OCI-LY3 (cell line): ENCODE measurements around the gene CUX1.

Source experiments
- H2AFZ ChIP-seq: fragments of 200-600, 300-600 bp; shearing (Covaris generic); 2 replicates; pipeline ENCODE4 v1.6.0; 2014; ENCODE audit warnings: antibody characterized with exemption, low read depth, low read length
- H3K27ac ChIP-seq: fragments of 200-600, 300-600 bp; sonication (generic); 2 replicates; pipeline ENCODE4 v1.5.1; 2014; ENCODE audit warnings: mild to moderate bottlenecking, low read length, moderate library complexity, mixed read lengths
- H3K27me3 ChIP-seq: fragments of 200-600, 300-600 bp; sonication (generic); 2 replicates; pipeline ENCODE4 v1.6.1; 2014; ENCODE audit warnings: low read depth, low read length, mixed read lengths
- H3K36me3 ChIP-seq: fragments of 200-600, 300-600 bp; sonication (generic); replicated peaks from 2 replicates; pipeline ENCODE3; 2014; ENCODE audit warnings: low read depth, low read length, mixed read lengths
- H3K4me1 ChIP-seq: fragments of 300-600, 200-600 bp; sonication (generic); 2 replicates; pipeline ENCODE4 v1.6.1; 2014; ENCODE audit warnings: low read length, mixed read lengths
- H3K4me2 ChIP-seq: fragments of 200-600, 300-600 bp; sonication (generic); 2 replicates; pipeline ENCODE4 v1.6.1; 2014; ENCODE audit warnings: low read length, mixed read lengths
- H3K4me3 ChIP-seq: fragments of 300-600, 200-600 bp; sonication (generic); 2 replicates; pipeline ENCODE4 v1.5.1; 2014; ENCODE audit warnings: antibody characterized with exemption, mild to moderate bottlenecking, low read length, moderate library complexity
- H3K79me2 ChIP-seq: fragments of 300-600, 200-600 bp; shearing (Covaris generic); 2 replicates; pipeline ENCODE4 v1.6.1; 2014; ENCODE audit warnings: mild to moderate bottlenecking, low read length, mixed read lengths
- H3K9ac ChIP-seq: fragments of 300-600, 200-600 bp; shearing (Covaris generic); 2 replicates; pipeline ENCODE4 v1.6.0; 2014; ENCODE audit warnings: mild to moderate bottlenecking, low read length, moderate library complexity
- H3K9me3 ChIP-seq: fragments of 200-600, 300-600 bp; shearing (Covaris generic); 2 replicates; pipeline ENCODE4 v1.6.1; 2014; ENCODE audit warnings: low read length, mixed read lengths; ENCODE audit not compliant: insufficient read depth
- H4K20me1 ChIP-seq: fragments of 200-600, 300-600 bp; sonication (generic); 2 replicates; pipeline ENCODE4 v1.6.1; 2016; ENCODE audit warnings: low read length, mixed read lengths; ENCODE audit not compliant: insufficient read depth
- CTCF ChIP-seq: fragments of 200-600, 300-600 bp; sonication (generic); IDR thresholded peaks from 2 replicates; pipeline ENCODE4 v1.5.1; 2014; ENCODE audit warnings: antibody characterized with exemption, low read length, low read depth
- EZH2phosphoT487 ChIP-seq: fragments of 200-600 bp; shearing (Covaris generic); IDR thresholded peaks from 2 replicates; pipeline ENCODE4 v1.6.1; 2018; ENCODE audit warnings: antibody characterized with exemption, mixed run types, low read depth

The CUX1 gene

GRCh38 chr7:102120666-102121195 lies 303.3 kb downstream of the CUX1 start:
- H3K36me3 ChIP-seq, result peaks cover 6% of the 10 kb centered on the region
- no peaks in the 10 kb centered on the region for H3K9me3 ChIP-seq

GRCh38 chr7:102122026-102122425 lies 304.6 kb downstream of the CUX1 start:
- peak overlapping the region; percentile 44 for H3K9ac ChIP-seq
- TF ChIP-seq EZH2phosphoT487 (no peak), CTCF (no peak)
- H3K4me3 ChIP-seq, result peak overlapping the region; percentile 42
- peaks cover 5% of the 10 kb centered on the region; the same call in 1 of the 2 replicates for H3K79me2 ChIP-seq
- no peaks in the 10 kb centered on the region for H4K20me1 ChIP-seq
- peak overlapping the region; percentile 44 for H3K27ac ChIP-seq
- peak overlapping the region; percentile 73 for H3K4me2 ChIP-seq
- no peak overlapping the region for H2AFZ ChIP-seq
- H3K4me1 ChIP-seq, result peaks cover 34% of the 10 kb centered on the region
- H3K36me3 ChIP-seq, result peaks cover 3% of the 10 kb centered on the region
- no peaks in the 10 kb centered on the region for H3K27me3 ChIP-seq
- no peaks in the 10 kb centered on the region for H3K9me3 ChIP-seq

More at GRCh38 chr7:102120666-102121195, 303.3 kb downstream of the CUX1 start:
- no peaks in the 10 kb centered on the region for H4K20me1 ChIP-seq
- no peak overlapping the region for H3K9ac ChIP-seq
- H3K4me3 ChIP-seq, result no peak overlapping the region
- peaks cover 5% of the 10 kb centered on the region; the same call in 1 of the 2 replicates for H3K79me2 ChIP-seq
- TF ChIP-seq EZH2phosphoT487 (no peak), CTCF (no peak)
- H2AFZ ChIP-seq, result no peak overlapping the region
- no peak overlapping the region for H3K4me2 ChIP-seq
- no peak overlapping the region for H3K27ac ChIP-seq
- H3K4me1 ChIP-seq, result peaks cover 34% of the 10 kb centered on the region
- H3K27me3 ChIP-seq, result no peaks in the 10 kb centered on the region

- H2AFZ ChIP-seq, result no peak overlapping the region
- no peak overlapping the region for H3K27ac ChIP-seq
- H4K20me1 ChIP-seq, result no peaks in the 10 kb centered on the region
- H3K4me2 ChIP-seq, result peak overlapping the region; percentile 59
- H3K27me3 ChIP-seq, result no peaks in the 10 kb centered on the region
- H3K9me3 ChIP-seq, result no peaks in the 10 kb centered on the region
- no peak overlapping the region for H3K9ac ChIP-seq
- TF ChIP-seq EZH2phosphoT487 (no peak), CTCF (peak; percentile 56)
- H3K36me3 ChIP-seq, result peaks cover 6% of the 10 kb centered on the region
- peaks cover 34% of the 10 kb centered on the region for H3K4me1 ChIP-seq
- peak overlapping the region; percentile 33; the same call in 1 of the 2 replicates for H3K4me3 ChIP-seq
- peaks cover 5% of the 10 kb centered on the region; the same call in 1 of the 2 replicates for H3K79me2 ChIP-seq
These were observed 307.7 kb downstream of the CUX1 start for GRCh38 chr7:102125127-102125596.

- no peaks in the 10 kb centered on the region for H3K27me3 ChIP-seq
- H3K9me3 ChIP-seq, result no peaks in the 10 kb centered on the region
- no peaks in the 10 kb centered on the region for H4K20me1 ChIP-seq
- TF ChIP-seq CTCF, result no peak
- TF ChIP-seq EZH2phosphoT487, result no peak
- H3K9ac ChIP-seq, result no peak overlapping the region
- H3K4me2 ChIP-seq, result no peak overlapping the region
- no peak overlapping the region for H3K4me3 ChIP-seq
- no peak overlapping the region for H3K27ac ChIP-seq
- peaks cover 6% of the 10 kb centered on the region for H3K36me3 ChIP-seq
- H3K4me1 ChIP-seq, result peaks cover 30% of the 10 kb centered on the region
- no peaks in the 10 kb centered on the region for H3K79me2 ChIP-seq
- no peak overlapping the region for H2AFZ ChIP-seq
These were observed 310.9 kb downstream of the CUX1 start for GRCh38 chr7:102128303-102128702.
